ENCODE measurements around the gene MEGF8. TPM values are rescaled to one million over a fixed set of nuclear protein-coding genes. Genes with fewer than 3 reads are reported as not detected.

The MEGF8 gene
- total and polyA plus RNA-seq, 9 of the 15 experiments (the other 6 are each of a cell fraction or from before 2014, with no cell fraction given), result 0.28 to 13.1 (median 3.0) TPM

- TF ChIP-seq U2AF1 (optimal IDR thresholded peaks at IDR 0.05; ENCODE audit: low read depth, low read length), result no peak
- TF ChIP-seq, protein P1, sequence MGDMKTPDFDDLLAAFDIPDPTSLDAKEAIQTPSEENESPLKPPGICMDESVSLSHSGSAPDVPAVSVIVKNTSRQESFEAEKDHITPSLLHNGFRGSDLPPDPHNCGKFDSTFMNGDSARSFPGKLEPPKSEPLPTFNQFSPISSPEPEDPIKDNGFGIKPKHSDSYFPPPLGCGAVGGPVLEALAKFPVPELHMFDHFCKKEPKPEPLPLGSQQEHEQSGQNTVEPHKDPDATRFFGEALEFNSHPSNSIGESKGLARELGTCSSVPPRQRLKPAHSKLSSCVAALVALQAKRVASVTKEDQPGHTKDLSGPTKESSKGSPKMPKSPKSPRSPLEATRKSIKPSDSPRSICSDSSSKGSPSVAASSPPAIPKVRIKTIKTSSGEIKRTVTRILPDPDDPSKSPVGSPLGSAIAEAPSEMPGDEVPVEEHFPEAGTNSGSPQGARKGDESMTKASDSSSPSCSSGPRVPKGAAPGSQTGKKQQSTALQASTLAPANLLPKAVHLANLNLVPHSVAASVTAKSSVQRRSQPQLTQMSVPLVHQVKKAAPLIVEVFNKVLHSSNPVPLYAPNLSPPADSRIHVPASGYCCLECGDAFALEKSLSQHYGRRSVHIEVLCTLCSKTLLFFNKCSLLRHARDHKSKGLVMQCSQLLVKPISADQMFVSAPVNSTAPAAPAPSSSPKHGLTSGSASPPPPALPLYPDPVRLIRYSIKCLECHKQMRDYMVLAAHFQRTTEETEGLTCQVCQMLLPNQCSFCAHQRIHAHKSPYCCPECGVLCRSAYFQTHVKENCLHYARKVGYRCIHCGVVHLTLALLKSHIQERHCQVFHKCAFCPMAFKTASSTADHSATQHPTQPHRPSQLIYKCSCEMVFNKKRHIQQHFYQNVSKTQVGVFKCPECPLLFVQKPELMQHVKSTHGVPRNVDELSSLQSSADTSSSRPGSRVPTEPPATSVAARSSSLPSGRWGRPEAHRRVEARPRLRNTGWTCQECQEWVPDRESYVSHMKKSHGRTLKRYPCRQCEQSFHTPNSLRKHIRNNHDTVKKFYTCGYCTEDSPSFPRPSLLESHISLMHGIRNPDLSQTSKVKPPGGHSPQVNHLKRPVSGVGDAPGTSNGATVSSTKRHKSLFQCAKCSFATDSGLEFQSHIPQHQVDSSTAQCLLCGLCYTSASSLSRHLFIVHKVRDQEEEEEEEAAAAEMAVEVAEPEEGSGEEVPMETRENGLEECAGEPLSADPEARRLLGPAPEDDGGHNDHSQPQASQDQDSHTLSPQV (IDR thresholded peaks at IDR 0.05), result no peak
- peak; percentile 42; the same call in 1 of the 2 replicates for TF ChIP-seq VEZF1 (CRISPR knock-in tag; IDR thresholded peaks at IDR 0.05)
- TF ChIP-seq ZNF354B (CRISPR knock-in tag; IDR thresholded peaks at IDR 0.05), result no peak
- TF ChIP-seq, protein P2, sequence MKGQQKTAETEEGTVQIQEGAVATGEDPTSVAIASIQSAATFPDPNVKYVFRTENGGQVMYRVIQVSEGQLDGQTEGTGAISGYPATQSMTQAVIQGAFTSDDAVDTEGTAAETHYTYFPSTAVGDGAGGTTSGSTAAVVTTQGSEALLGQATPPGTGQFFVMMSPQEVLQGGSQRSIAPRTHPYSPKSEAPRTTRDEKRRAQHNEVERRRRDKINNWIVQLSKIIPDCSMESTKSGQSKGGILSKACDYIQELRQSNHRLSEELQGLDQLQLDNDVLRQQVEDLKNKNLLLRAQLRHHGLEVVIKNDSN (CRISPR knock-in tag; IDR thresholded peaks at IDR 0.05), result no peak
- TF ChIP-seq AFF4 (CRISPR knock-in tag; IDR thresholded peaks at IDR 0.05), result no peak
- TF ChIP-seq HDAC3 (IDR thresholded peaks at IDR 0.05; ENCODE audit: borderline replicate concordance, partially characterized antibody), result no peak
- no peak for TF ChIP-seq ZNF165 (CRISPR knock-in tag; IDR thresholded peaks at IDR 0.05; ENCODE audit: borderline replicate concordance)
- TF ChIP-seq ZNF324 (CRISPR knock-in tag; IDR thresholded peaks at IDR 0.05), result no peak
- TF ChIP-seq KAT7 (CRISPR knock-in tag; IDR thresholded peaks at IDR 0.05; ENCODE audit: borderline replicate concordance), result 0 out of 2 replicates have a peak, but pooled peaks have one; percentile 38
- no peak for TF ChIP-seq ZNF436 (CRISPR knock-in tag; IDR thresholded peaks at IDR 0.05)
- no peak for TF ChIP-seq CBX5 (IDR thresholded peaks at IDR 0.05; ENCODE audit: borderline replicate concordance, low read depth)
Observed at GRCh38 chr19:42386974-42387707, 61.7 kb downstream of the MEGF8 start (continued).

Measured in K562 (cell line).